ENCODE results near the gene CRYGD.

CRYGD gene

GRCh38 chr2:208090420-208090819, 33.9 kb downstream of the CRYGD start:
- DNase-seq (ENCODE audit: low read depth in 3 of 3, low spot score in 1 of 3): no peak

GRCh38 chr2:208086029-208086428, 38.3 kb downstream of the CRYGD start:
- no peak for DNase-seq (ENCODE audit: low read depth in 3 of 3, low spot score in 1 of 3)

GRCh38 chr2:208083807-208084206, 40.5 kb downstream of the CRYGD start:
- DNase-seq (ENCODE audit: low read depth in 3 of 3, low spot score in 1 of 3): no peak

- DNase-seq (ENCODE audit: low read depth in 3 of 3, low spot score in 1 of 3): no peak
Measured at GRCh38 chr2:208077276-208077675, 47.0 kb downstream of the CRYGD start.

- no peak for DNase-seq (ENCODE audit: low read depth in 3 of 3, low spot score in 1 of 3)
Measured at GRCh38 chr2:208074610-208075356, 49.5 kb downstream of the CRYGD start.

- DNase-seq (ENCODE audit: low read depth in 3 of 3, low spot score in 1 of 3): peak in 2 of 3 donors; percentile 5 to 18
Measured at GRCh38 chr2:208072250-208072892, 52.0 kb downstream of the CRYGD start.

Measured in stimulated activated CD4-positive, alpha-beta T cell treated with anti-CD3 and anti-CD28 coated beads, TNF-alpha, amount 100 ng/mL, for 1 hour (primary cell).